ENCODE measurements around the gene SELPLG. TPM values are rescaled to one million over a fixed set of nuclear protein-coding genes. Genes with fewer than 3 reads are reported as not detected.

The SELPLG gene
- total RNA-seq, 3 donors from 2014 or later (not counting 1 experiment from before 2014, with no cell fraction given) = 179 to 201 (median 201) TPM

DNA sequence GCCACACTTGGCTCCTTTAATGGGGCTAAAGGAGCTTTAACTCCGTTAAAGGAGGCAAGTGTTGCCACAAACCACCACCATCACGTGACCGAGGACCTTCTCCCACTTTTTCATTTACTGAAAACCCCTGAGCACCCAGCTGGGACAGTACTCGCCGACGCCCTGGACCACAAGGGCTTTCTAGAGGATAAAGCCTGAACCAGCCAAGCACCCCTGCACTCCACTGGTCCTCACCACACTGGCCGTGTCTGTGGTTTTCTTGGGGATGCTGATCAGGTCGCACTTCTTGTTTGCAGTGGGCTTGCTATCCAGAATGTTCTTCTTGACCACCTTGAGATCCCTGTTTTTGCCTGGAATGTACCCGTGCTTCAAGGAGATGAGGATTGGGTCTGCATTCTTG is 14.7 kb upstream of the SELPLG start:
- no peaks in the 10 kb centered on the region for H3K9me3 ChIP-seq (ENCODE audit: control insufficient read depth, insufficient read depth, low read length)
- Mint-ChIP-seq H3K36me3 (no peaks in the 10 kb centered on the region), H3K27ac (no peak overlapping the region), H3K4me1 (peaks cover 9 to 14% of the 10 kb centered on the region in 2 donors), H3K9me3 (no peaks in the 10 kb centered on the region), H3K4me3 (no peak overlapping the region), H3K27me3 (ENCODE audit: low read depth in 2 of 2) (no peaks in the 10 kb centered on the region)
- TF ChIP-seq CTCF (IDR thresholded peaks at IDR 0.05) = no peak
- H3K27me3 ChIP-seq (ENCODE audit: control insufficient read depth, insufficient read depth, low read length) = no peaks in the 10 kb centered on the region
- no peak for DNase-seq
- no peak overlapping the region for H3K27ac ChIP-seq (ENCODE audit: low read length)
- intact Hi-C loops (cut with micrococcal nuclease) = loop anchor here (5.0 kb wide), 1 partner anchor 36 kb away; no protein-coding TSS in a partner anchor
- peaks cover 22% of the 10 kb centered on the region for H3K36me3 ChIP-seq (ENCODE audit: control insufficient read depth, insufficient read depth, low read length)
- 80% methylated on average over 9 of the region's 9 CpGs for WGBS (ENCODE audit: insufficient coverage)
- H3K4me1 ChIP-seq (ENCODE audit: control insufficient read depth, insufficient read depth, low read length) = peaks cover 9% of the 10 kb centered on the region
- ATAC-seq = no peak
- H3K4me3 ChIP-seq (ENCODE audit: low read length) = no peak overlapping the region

GRCh38 chr12:108647585-108648287 is 14.0 kb upstream of the SELPLG start:
- H3K4me1 ChIP-seq (ENCODE audit: control insufficient read depth, insufficient read depth, low read length) = peaks cover 9% of the 10 kb centered on the region
- H3K36me3 Mint-ChIP-seq = no peaks in the 10 kb centered on the region
- H3K9me3 ChIP-seq (ENCODE audit: control insufficient read depth, insufficient read depth, low read length) = no peaks in the 10 kb centered on the region
- H3K9me3 Mint-ChIP-seq = no peaks in the 10 kb centered on the region
- DNase-seq = no peak
- H3K27me3 Mint-ChIP-seq (ENCODE audit: low read depth in 2 of 2) = no peaks in the 10 kb centered on the region
- H3K27me3 ChIP-seq (ENCODE audit: control insufficient read depth, insufficient read depth, low read length) = no peaks in the 10 kb centered on the region
- no peak overlapping the region for H3K4me3 ChIP-seq (ENCODE audit: low read length)
- WGBS (ENCODE audit: insufficient coverage) = 96% methylated on average over 11 of the region's 11 CpGs
- H3K4me1 Mint-ChIP-seq = peaks cover 9 to 14% of the 10 kb centered on the region in 2 donors
- peak overlapping the region in 1 of 2 donors; percentile 24 for H3K27ac Mint-ChIP-seq
- no peak for ATAC-seq
- TF ChIP-seq CTCF (IDR thresholded peaks at IDR 0.05) = no peak
- intact Hi-C loops (cut with micrococcal nuclease) = loop anchor here (5.0 kb wide), 1 partner anchor 35 kb away; no protein-coding TSS in a partner anchor
- H3K27ac ChIP-seq (ENCODE audit: low read length) = no peak overlapping the region
- H3K4me3 Mint-ChIP-seq = no peak overlapping the region
- peaks cover 22% of the 10 kb centered on the region for H3K36me3 ChIP-seq (ENCODE audit: control insufficient read depth, insufficient read depth, low read length)

DNA sequence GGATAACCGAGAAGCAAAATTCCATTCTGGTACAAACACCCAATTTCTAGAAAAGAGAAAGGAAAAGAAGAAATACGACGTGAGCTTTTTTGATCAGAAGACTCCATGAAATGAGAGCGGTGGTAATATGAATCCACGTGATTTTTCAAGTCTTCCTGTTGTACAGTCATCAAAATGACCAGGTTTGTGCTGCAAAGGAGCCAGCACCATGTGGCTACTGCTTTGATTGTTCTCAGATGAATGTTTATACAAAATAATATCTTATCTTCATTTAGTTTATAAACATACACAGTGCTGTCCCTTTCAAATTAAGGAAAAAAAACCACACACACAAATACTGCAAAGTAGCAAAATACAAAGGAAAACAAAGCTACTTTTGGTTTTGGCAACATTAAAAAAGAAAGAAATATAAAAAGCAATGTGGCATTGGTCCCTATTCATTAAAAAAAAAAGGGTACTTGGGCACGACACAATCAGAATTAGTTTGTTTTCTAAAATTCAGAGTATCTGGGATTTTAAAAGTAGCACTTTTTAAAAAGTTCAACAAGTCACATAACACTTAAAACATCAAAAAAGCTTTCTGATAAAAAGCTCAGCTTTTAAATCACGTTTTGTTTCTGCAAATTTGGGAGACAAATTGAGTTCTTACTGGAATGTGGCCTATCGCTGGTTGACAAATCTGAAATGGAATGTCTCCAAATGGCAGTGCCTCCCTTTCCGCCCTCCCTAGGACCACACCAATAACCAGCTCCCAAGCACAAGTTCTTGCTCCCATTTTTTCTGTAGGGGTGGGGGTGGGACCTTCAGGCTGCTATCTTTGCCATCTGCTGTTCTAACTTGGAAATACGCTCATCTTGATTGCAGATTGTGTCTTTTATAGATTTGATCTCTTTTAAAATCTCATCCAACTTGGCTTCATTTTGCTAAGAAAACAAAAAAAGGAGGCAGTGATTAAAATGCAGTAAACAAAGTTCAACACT is 13.2 kb upstream of the SELPLG start:
- Histone ChIP-seq H3K27ac (ENCODE audit: low read length) (no peak overlapping the region), H3K9me3 (ENCODE audit: control insufficient read depth, insufficient read depth, low read length) (no peaks in the 10 kb centered on the region), H3K27me3 (ENCODE audit: control insufficient read depth, insufficient read depth, low read length) (no peaks in the 10 kb centered on the region), H3K4me1 (ENCODE audit: control insufficient read depth, insufficient read depth, low read length) (peaks cover 15% of the 10 kb centered on the region), H3K4me3 (ENCODE audit: low read length) (no peak overlapping the region), H3K36me3 (ENCODE audit: control insufficient read depth, insufficient read depth, low read length) (peaks cover 21% of the 10 kb centered on the region)
- Mint-ChIP-seq H3K36me3 (no peaks in the 10 kb centered on the region), H3K27ac (peak overlapping the region; percentile 29 to 74), H3K4me1 (peaks cover 9 to 19% of the 10 kb centered on the region in 2 donors), H3K4me3 (no peak overlapping the region), H3K27me3 (ENCODE audit: low read depth in 2 of 2) (no peaks in the 10 kb centered on the region), H3K9me3 (no peaks in the 10 kb centered on the region)
- peak in 1 of 3 donors; percentile 21 for ATAC-seq
- DNase-seq = peak in 1 of 2 donors; percentile 42
- TF ChIP-seq CTCF (IDR thresholded peaks at IDR 0.05) = no peak
- intact Hi-C loops (cut with micrococcal nuclease) = loop anchor here (5.0 kb wide), 1 partner anchor 35 kb away; no protein-coding TSS in a partner anchor
- WGBS (ENCODE audit: insufficient coverage) = 70% methylated on average over 7 of the region's 10 CpGs
